ENCODE measurements around the gene CHAMP1.
"Not testable (repeated sequence)": the region's sequence is repeated elsewhere in the genome, so short reads cannot be mapped to it uniquely, and the experiment has no call there.

Gene CHAMP1

DNA sequence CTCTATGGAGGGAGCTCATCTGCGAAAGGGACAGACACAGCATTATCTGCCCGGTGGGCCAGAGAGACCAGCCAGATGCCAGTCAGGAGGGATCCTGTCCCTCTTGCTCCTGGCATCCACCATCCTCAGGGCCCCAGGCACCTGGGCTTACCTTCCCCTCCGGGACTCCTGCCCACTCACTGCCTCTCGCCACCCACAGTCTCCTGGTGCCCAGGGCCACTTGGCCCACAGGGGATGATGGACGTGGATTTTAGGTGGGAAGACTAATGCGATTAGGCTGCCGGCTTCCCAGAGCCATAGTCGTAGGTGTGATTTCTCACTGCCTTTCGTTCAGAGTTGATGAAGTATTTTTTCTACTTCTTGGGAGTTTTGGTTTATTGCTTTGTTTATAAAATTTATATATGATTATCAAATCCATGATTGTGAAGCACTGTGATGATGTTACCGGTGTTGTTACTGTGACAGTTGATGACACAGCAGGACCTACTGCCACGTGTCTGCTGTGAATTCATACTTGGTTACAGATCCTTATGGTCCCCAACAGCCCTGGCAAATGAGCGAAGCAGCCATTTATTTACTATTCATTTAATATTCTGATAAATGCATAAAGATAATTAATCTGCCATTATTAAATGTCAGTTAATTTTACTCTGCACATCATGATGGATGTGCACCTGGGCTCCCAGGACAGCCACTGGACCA lies 14.5 kb upstream of the CHAMP1 start:
- DNase-seq (ENCODE audit: low read depth) = no peak

- no peak for DNase-seq (ENCODE audit: low read depth)
Observed at GRCh38 chr13:114303700-114304327, 10.5 kb upstream of the CHAMP1 start.

DNA sequence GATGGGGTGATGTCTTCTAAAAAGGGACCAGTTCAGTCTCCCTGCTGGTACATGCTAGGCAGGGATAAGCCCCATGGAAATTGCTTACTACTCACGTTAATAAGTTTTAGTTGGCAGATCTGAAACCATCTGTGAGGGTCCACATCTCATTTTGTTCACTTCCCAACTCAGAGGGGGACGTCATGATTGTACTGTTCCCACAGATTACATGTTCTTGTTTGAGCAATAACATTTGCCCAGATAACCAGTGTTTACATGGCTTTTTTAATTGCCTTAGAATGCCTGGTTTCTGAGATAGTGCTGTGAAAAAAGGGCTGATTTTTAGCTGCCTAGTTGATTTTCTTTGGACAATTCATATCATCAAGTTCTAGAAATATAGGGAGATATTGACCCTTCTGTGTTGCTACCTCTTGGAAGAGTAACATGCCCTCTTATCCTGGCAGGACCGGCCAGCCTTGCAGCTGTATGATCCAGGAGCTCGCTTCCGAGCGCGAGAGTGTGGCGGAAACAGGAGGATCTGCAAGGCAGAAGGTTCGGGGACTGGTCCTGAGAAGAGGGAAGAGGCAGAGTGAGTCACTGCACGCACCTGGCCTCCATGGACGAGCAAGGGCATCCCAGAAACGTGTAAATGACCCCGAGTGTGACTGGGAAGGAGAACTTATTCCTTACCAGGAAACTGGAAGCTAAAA lies 9.8 kb upstream of the CHAMP1 start:
- no peak for DNase-seq (ENCODE audit: low read depth)

DNA sequence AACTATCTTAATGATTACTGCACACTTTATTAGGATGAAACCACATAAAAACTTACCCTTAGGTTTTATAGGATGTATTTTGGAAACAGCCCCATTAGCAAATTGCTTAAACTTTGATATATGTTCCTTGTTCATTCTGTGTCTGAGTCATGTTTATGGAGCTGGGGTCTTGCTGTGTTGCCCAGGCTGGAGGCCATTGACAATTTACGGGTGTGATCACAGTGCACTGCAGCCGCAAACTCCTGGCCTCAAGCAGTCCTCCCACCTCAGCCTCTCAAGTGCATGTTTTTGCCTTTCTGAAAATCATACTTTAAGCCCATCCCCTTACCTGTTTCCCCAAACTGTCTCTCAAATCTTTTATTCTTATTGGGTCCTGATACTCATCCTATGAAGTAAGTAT lies 5.2 kb upstream of the CHAMP1 start:
- DNase-seq (ENCODE audit: low read depth) = no peak

DNA sequence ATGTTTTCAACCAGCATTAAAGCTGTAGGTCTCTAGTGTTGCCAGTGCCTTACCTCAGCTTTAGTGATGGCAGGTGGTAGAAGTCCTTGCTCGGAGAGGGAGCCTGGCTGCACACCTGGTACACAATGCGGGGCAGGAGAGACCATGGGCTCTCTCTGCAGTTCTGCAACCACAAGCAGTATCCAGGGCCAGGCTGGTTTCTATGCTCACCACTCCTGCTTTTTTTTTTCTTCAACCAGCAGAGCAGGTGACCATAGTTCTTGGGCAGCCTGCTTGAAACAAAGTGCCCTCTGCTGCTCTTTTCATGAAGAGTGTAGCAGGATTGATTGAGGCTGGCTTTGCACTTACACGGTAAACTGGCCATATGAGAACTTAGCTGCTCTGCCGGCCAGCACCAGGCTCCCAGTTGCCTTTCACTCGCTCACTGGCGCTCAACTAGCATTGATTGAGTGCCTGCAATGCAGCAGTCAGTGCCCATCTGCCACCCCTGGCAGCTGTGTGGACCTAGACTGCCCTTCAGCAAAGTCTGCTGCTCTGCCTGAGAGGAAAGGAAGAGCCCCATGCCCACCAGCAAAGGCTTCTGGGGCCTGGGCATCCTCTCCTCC lies 4.4 kb upstream of the CHAMP1 start:
- no peak for DNase-seq (ENCODE audit: low read depth)

- DNase-seq (ENCODE audit: low read depth) = no peak
Observed at GRCh38 chr13:114310956-114311355, 3.3 kb upstream of the CHAMP1 start.

GRCh38 chr13:114311387-114311786 lies 2.9 kb upstream of the CHAMP1 start:
- DNase-seq (ENCODE audit: low read depth) = no peak

DNA sequence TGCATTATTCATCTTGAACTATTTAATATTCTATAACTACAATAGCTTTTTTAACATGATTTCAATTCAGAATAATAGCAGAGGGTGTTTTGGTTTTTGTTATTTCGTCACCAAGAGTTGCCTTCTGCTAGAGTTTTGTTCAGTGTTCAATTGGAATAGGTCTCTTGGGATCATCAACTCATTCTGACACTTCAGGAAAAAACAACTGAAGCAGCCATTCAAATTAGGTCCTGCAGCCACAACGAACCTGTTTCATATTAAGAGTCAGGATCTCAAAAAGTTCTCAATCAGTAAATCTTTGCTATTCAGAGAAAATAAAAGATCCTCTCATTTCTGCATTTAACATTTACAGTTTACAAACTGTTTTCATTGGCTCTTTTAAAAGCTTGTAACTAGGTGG lies 2.4 kb upstream of the CHAMP1 start:
- no peak for DNase-seq (ENCODE audit: low read depth)

DNA sequence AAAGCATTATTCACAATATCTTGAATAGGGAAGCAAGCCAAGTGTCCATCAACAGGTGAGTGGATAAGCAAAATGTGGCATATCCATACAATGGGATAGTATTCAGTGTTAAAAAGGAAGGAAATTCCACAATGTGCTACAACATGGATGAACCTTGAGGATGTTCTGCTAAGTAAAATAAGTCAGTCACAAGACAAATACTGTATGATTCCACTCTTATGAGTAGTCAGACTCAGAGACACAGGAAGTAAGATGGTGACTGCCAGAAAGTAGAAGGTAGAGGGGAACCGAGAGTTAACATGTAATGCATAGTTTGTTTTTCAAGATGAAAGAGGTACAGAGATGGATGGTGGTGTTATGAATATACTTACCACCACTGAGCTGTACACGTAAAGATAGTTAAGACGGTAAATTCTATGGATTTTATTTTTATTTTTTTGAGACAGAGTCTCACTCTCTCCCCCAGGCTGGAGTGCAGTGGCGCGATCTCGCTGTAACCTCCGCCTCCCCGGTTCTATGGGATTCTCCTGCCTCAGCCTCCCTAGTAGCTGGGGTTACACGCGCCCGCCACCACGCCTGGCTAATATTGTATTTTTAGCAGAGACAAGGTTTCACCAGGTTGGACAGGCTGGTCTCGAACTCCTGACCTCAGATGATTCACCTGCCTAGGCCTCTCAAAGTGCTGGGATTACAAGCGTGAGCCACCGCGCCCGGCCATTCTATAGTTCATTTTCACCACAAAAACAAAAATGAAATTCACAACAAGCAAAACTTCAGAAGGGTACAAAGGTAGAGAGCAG lies 1.0 kb upstream of the CHAMP1 start:
- no peak for DNase-seq (ENCODE audit: low read depth)

DNA sequence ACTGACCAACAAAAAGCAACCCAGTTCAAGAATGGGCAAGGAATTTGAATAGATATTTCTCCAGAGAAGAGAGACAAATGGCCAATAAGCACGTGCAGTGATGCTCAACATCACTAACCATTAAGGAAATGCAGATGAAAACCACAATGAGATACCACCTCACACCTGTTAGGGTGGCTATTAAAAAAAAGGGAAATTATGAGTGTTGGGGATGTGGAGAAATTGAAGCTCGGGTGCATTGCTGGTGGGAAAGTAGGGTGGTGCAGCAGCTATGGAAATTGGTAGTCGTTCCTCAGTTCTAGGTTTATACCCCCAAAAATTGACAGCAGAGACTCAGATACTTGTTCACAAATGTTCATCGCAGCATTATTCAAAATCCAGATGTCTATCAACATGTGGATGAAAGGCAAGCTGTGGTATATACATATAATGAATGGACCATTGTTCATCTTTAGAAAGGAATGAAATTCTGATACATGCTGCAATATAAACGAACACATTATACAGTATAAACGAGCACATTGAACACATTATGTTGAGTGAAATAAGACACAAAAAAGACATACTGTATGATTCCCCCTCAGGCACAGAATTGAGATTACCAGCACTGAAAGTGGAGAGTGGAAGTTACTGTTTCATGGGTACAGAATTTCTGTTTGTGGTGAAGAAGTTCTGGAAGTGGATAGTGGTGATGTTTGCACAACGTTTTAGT lies 927 bp downstream of the CHAMP1 start:
- no peak for DNase-seq (ENCODE audit: low read depth)

DNA sequence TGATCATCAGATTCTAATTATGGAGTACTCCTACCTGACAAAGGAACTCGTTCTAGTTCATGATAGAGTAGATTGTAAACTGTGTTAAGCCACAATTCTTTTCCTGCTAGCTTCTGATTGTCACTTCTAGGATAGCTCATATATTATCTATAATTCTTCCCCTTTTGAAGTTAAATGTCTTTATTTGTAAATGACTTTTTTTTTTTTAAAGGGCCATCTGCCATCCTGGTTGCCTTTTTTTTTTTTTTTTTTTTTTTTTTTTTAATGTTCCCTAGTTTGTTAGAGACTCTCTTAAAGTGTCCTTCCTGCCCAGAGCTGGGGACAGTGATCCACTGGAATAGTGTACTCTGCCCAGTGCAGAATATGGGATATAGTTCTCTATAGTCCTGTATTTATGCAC lies 4.3 kb downstream of the CHAMP1 start:
- no peak for DNase-seq (ENCODE audit: low read depth)

DNA sequence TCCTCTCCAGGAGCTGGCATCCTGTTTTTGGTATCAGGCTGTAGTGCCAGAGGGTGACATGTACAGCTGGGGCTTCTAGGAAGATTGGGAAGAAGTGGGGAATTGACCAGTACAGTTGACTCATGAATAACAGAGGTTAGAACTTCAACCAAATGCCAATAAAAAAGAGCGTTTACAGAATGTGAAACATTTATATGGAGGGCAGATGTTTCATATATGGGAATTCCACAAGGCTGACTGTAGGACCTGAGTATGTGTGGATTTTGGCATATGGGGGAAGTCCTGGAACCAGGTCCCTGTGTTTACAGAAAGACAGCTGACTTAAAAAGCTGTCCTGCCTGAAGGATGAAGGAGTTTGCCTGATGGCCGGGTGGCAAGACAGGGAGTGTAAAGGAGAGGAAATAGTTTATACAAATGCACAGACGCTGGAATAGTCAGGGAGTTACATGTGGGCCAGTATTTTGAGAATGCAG lies 5.2 kb downstream of the CHAMP1 start:
- peak; percentile 74 for DNase-seq (ENCODE audit: low read depth)

DNA sequence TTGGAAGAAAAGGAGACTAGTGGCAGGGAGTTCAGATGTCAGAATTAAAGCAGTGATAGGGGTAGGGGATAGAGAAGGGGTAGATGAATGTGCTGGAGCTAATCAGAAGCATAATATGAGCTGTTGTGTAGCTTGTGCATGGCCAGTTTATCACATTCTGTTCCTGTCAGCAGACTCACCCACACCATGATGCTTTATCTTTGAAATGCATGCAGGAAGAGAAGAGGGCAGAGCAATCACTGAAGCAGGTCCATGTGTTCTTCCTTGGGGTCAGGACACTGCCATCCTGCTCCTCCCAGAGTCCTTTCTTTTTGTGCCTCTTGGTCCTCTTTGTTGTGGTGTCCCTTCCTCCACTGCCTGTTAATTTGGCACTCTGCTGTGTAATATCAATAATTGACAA lies 5.8 kb downstream of the CHAMP1 start:
- DNase-seq (ENCODE audit: low read depth) = no peak

DNA sequence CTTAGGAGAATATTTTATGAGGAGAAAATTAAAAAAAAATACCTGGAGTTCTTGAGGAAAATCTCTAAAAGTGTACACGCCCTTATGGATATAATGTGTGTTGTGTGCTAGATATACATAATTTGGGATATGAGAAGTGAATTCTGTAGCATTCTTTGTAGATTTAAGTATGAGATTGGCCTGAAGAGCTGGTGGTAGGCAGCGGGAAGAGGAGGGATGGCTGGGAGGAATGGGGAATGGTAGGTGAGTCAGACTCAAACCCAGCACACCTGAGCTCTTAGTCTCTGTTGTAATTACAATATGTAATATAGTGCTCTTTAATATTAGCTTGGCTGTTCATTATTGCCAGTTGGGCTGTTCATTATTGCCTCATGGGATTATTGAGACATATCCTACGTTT lies 7.0 kb downstream of the CHAMP1 start:
- no peak for DNase-seq (ENCODE audit: low read depth)

DNA sequence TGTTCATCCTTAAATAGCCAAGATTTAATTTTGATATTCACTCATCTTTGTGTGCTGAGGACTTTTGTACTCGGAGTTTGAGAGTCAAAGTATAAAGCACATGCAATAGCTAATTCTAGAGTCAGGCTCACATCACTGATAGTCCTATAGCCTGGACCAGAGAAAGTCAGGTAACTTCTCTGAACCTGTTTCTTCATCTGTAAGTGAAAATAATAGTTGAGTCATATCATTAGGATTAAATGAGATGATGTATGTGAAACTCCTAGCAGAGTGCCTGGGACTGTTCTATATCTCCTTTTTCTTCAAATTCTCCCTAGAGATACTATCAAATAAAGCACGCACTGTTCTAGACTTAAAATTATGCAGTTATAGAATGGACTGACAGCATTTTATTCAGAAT lies 9.0 kb downstream of the CHAMP1 start:
- DNase-seq (ENCODE audit: low read depth) = no peak

DNA sequence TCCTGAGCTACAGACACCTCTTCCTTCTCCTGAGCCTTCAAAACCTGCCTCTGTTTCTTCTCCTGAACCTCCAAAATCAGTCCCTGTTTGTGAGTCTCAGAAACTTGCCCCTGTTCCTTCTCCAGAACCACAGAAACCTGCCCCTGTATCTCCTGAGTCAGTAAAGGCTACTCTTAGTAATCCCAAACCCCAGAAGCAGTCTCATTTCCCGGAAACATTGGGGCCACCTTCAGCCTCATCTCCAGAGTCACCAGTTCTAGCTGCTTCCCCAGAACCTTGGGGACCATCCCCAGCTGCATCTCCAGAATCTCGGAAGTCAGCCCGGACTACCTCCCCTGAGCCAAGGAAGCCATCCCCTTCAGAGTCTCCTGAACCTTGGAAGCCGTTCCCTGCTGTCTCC lies 10.0 kb downstream of the CHAMP1 start:
- no peak for DNase-seq (ENCODE audit: low read depth)

GRCh38 chr13:114325729-114326128 lies 11.4 kb downstream of the CHAMP1 start:
- no peak for DNase-seq (ENCODE audit: low read depth)

DNA sequence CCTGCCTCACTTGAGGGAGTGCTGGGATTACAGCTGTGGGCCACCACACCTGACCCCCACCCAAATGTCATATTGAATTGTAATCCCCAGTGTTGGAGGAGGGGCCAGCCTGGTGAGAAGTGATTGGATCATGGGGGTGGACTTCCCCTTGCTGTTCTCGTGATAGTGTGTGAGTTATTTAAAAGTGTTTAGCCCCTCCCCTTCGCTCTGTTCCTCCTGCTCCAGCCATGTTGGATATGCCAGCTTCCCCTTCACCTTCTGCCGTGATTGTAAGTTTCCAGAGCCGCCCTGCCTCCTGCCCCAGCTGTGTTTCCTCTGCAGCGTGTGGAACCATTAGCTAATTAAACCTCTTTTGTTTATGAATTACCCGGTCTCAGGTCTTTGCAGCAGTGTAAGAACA lies 13.7 kb downstream of the CHAMP1 start:
- no peak for DNase-seq (ENCODE audit: low read depth)

- DNase-seq (ENCODE audit: low read depth) = no peak
Observed at GRCh38 chr13:114328595-114328994, 14.3 kb downstream of the CHAMP1 start.

- no peak for DNase-seq (ENCODE audit: low read depth)
Observed at GRCh38 chr13:114330086-114330485, 15.8 kb downstream of the CHAMP1 start.

DNA sequence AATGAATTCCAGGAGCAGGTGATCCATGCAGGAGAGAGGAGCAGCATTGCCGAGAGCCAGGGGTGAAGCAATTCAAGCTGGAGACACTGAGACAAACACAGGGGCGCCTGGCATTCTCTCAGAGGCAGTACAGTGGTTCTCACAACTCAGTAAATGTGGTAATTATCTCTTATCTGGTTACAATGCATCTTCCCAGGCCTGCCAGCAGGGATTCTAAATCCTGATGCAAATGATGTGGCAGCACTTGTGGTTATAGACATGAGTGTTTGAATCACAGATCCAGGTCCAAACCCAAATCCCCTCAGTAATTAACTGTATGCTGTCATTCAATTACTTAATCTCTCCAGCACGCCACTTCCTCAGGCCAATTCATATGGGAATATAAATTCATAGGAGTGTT lies 19.6 kb downstream of the CHAMP1 start:
- not testable (repeated sequence) for DNase-seq (ENCODE audit: low read depth)
